ENCODE measurements around the gene CAMTA1.
"Not testable (repeated sequence)": the region's sequence is repeated elsewhere in the genome, so short reads cannot be mapped to it uniquely, and the experiment has no call there.

Gene CAMTA1

GRCh38 chr1:7589080-7589735 is 804.0 kb downstream of the CAMTA1 start:
- DNase-seq, result no peak

- DNase-seq, result no peak
Measured at GRCh38 chr1:7589774-7590425, 804.6 kb downstream of the CAMTA1 start.

- DNase-seq, result no peak
Measured at GRCh38 chr1:7590426-7590790, 805.2 kb downstream of the CAMTA1 start.

GRCh38 chr1:7591565-7591964 is 806.3 kb downstream of the CAMTA1 start:
- no peak for DNase-seq

- DNase-seq, result no peak
Measured at GRCh38 chr1:7592120-7592798, 807.0 kb downstream of the CAMTA1 start.

- no peak for DNase-seq
Measured at GRCh38 chr1:7594002-7594713, 808.9 kb downstream of the CAMTA1 start.

- DNase-seq, result no peak
Measured at GRCh38 chr1:7594714-7595295, 809.6 kb downstream of the CAMTA1 start.

GRCh38 chr1:7595336-7595735 is 810.1 kb downstream of the CAMTA1 start:
- no peak for DNase-seq

GRCh38 chr1:7596126-7596965 is 811.1 kb downstream of the CAMTA1 start:
- DNase-seq, result no peak

GRCh38 chr1:7598058-7598457 is 812.8 kb downstream of the CAMTA1 start:
- not testable (repeated sequence) for DNase-seq

- DNase-seq, result not testable (repeated sequence)
Measured at GRCh38 chr1:7604906-7605305, 819.7 kb downstream of the CAMTA1 start.

GRCh38 chr1:7606096-7606495 is 820.8 kb downstream of the CAMTA1 start:
- no peak for DNase-seq

- DNase-seq, result no peak
Measured at GRCh38 chr1:7607097-7607496, 821.8 kb downstream of the CAMTA1 start.

- no peak for DNase-seq
Measured at GRCh38 chr1:7608628-7609305, 823.5 kb downstream of the CAMTA1 start.

- DNase-seq, result no peak
Measured at GRCh38 chr1:7609311-7609994, 824.2 kb downstream of the CAMTA1 start.

GRCh38 chr1:7610106-7610731 is 825.0 kb downstream of the CAMTA1 start:
- DNase-seq, result no peak

- no peak for DNase-seq
Measured at GRCh38 chr1:7610936-7611335, 825.7 kb downstream of the CAMTA1 start.

GRCh38 chr1:7611421-7612010 is 826.3 kb downstream of the CAMTA1 start:
- DNase-seq, result no peak

- no peak for DNase-seq
Measured at GRCh38 chr1:7613106-7613850, 828.0 kb downstream of the CAMTA1 start.
